ENCODE data around the gene CLEC12A.
"Not testable (repeated sequence)": the region's sequence is repeated elsewhere in the genome, so short reads cannot be mapped to it uniquely, and the experiment has no call there.

Gene CLEC12A

DNA sequence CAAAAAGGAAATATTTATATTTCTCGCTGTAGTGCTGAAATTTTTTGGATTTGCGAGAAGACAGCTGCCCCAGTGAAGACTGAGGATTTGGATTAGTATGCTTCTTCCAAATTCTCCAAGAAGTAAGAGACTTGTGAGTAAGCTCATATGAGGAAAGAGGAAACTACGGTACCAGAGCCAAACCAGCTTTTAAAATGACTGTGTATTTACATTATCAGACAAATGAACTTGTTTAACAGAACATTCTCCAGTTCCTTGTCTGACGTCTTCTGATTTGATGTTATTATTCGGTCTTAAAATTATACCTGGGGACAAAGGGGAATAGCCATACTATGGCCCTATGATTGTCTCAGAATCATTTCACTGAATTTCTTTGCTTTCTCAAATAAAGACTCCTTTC, 47.2 kb downstream of the CLEC12A start:
- DNase-seq (ENCODE audit: insufficient read length, low spot score) (no peak), FAIRE-seq (no peak)
- TF ChIP-seq, protein P1, sequence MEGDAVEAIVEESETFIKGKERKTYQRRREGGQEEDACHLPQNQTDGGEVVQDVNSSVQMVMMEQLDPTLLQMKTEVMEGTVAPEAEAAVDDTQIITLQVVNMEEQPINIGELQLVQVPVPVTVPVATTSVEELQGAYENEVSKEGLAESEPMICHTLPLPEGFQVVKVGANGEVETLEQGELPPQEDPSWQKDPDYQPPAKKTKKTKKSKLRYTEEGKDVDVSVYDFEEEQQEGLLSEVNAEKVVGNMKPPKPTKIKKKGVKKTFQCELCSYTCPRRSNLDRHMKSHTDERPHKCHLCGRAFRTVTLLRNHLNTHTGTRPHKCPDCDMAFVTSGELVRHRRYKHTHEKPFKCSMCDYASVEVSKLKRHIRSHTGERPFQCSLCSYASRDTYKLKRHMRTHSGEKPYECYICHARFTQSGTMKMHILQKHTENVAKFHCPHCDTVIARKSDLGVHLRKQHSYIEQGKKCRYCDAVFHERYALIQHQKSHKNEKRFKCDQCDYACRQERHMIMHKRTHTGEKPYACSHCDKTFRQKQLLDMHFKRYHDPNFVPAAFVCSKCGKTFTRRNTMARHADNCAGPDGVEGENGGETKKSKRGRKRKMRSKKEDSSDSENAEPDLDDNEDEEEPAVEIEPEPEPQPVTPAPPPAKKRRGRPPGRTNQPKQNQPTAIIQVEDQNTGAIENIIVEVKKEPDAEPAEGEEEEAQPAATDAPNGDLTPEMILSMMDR (IDR thresholded peaks at IDR 0.05; ENCODE audit: insufficient read depth, missing control alignments), result no peak

DNA sequence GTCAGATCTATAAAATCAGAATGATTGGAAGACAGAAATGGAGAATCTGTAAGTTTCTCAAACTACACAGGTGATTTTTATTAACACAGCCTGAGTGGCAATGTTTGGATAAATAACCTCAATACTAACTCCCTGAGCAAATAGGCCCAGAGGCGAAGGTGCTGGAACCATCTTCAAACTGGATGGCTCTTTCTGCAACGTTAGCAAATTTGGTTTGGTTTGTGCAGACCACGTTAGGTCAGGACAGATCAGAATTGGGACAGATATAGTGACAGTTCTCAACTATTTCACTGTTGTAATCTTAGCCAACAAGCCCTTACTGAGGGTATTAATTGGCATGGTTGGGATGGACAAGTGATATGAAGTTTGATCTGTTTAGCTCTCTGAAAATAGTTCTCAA, 50.1 kb downstream of the CLEC12A start:
- FAIRE-seq, result no peak
- TF ChIP-seq, protein P1 (IDR thresholded peaks at IDR 0.05; ENCODE audit: insufficient read depth, missing control alignments), result no peak
- DNase-seq (ENCODE audit: insufficient read length, low spot score), result no peak

GRCh38 chr12:10025236-10025635, 54.0 kb downstream of the CLEC12A start:
- no peak for DNase-seq (ENCODE audit: insufficient read length, low spot score)
- FAIRE-seq, result no peak
- TF ChIP-seq, protein P1 (IDR thresholded peaks at IDR 0.05; ENCODE audit: insufficient read depth, missing control alignments), result no peak

DNA sequence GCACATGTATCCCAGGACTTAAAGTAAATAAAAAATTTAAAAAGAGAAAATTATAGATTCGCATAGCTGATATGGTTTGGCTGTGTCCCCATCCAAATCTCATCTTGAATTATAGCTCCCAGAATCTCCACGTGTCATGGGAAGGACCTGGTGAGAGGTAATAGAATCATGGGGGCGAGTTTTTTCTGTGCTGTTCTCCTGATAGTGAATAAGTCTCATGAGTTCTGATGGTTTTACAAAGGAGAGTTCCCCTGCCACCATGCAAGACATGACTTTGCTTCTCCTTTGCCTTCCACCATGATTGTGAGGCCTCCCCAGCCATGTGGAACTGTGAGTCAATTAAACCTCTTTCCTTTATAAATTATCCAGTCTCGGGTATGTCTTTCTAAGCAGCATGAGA, 55.5 kb downstream of the CLEC12A start:
- FAIRE-seq; DNase-seq (ENCODE audit: insufficient read length, low spot score): not testable (repeated sequence)

GRCh38 chr12:10027311-10027710, 56.1 kb downstream of the CLEC12A start:
- no peak for DNase-seq (ENCODE audit: insufficient read length, low spot score)
- TF ChIP-seq, protein P1 (IDR thresholded peaks at IDR 0.05; ENCODE audit: insufficient read depth, missing control alignments), result no peak
- no peak for FAIRE-seq

- DNase-seq (ENCODE audit: insufficient read length, low spot score) (no peak), FAIRE-seq (no peak)
- TF ChIP-seq, protein P1 (IDR thresholded peaks at IDR 0.05; ENCODE audit: insufficient read depth, missing control alignments), result no peak
Observed at GRCh38 chr12:10027721-10028120, 56.5 kb downstream of the CLEC12A start.

DNA sequence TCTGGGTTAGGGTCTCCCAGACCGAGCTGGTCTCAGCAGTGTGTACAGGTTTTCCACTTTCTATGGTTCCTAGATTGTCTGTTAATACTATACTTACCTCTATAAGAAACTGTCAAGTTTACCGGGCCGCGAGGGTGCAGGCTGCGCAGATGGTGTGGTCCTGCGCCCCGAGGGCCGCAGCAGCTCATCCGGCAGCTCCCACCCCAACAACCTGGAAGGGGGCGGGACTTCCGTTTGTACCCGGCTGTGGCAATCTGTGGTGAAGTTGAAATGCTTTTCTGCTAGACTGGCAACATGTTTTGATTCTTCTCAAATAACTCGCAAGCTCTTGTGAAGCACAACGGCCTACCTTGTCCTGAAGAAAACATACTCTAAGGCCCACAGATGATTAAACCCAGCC, 59.2 kb downstream of the CLEC12A start, which contains the start of gene CLEC9A:
TSS of gene CLEC9A (plus strand) at position 237 of the 400 bp plus-strand sequence. CDS start 22,006 bp downstream, outside the sequence.
- FAIRE-seq, result no peak
- TF ChIP-seq, protein P1 (IDR thresholded peaks at IDR 0.05; ENCODE audit: insufficient read depth, missing control alignments), result no peak
- no peak for DNase-seq (ENCODE audit: insufficient read length, low spot score)

- TF ChIP-seq, protein P1 (IDR thresholded peaks at IDR 0.05; ENCODE audit: insufficient read depth, missing control alignments), result no peak
- DNase-seq (ENCODE audit: insufficient read length, low spot score) (no peak), FAIRE-seq (no peak)
Observed at GRCh38 chr12:10031321-10031720, 60.1 kb downstream of the CLEC12A start.

Measured in D721Med (cell line).